IPS-NIHi7 (cell line): Measurements from ENCODE around the gene GIMAP2.
A peak's percentile ranks its signal among the peaks of the same experiment; 100 is the strongest.

Experiments
- DNase-seq: peaks from one replicate; pipeline ENCODE4 v3.0.0; 2012; ENCODE audit warnings: mixed read lengths; ENCODE audit errors: extremely low spot score

GIMAP2 gene

DNA sequence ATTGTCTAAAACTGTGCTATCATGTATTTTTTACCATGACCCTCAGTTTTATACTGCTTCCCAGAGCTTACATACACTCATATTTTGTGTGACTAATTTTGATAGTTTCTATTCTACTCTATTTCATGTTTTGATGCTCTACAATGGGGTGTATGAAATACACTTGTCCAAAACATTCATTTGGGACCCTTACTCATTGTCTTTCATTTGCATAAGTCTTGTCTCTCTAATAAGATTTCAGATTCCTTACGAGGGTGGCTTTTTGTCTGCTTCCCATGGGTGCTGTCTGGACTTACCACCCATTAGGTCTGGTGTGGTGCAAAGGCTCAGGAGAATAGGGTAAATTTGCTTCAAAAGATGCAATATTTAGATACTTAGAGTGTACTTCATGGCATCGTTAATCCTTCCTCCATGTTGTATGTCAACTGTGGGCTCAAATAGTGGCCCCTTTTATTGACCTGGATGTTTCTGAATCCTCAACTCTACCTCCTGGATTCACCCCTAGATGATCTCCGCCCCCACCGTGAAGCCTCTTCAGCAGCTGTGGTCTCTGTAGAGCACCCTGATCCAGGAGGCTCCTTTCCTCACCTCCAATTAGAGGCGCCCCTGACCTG is 48.1 kb downstream of the GIMAP2 start:
- DNase-seq = no peak

DNA sequence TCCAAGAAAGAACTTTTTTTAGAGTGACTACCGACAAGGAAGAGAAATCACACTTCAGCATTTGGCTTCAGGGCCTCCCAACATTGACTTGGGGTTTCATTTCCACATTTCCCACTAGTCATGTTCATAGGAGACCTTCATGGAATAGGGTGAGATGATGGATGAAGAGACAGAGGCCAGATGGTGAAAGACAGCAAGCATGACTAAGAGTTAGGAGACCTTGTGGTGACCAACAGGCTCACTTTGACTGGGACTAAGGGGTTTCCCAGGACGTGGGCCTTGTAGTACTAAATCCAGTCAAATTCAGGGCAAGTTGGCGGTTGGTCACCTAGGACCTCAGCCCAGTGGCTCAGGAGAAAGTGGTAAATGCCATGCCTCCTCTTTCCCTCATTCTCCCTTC is 48.7 kb downstream of the GIMAP2 start:
- DNase-seq = no peak

DNA sequence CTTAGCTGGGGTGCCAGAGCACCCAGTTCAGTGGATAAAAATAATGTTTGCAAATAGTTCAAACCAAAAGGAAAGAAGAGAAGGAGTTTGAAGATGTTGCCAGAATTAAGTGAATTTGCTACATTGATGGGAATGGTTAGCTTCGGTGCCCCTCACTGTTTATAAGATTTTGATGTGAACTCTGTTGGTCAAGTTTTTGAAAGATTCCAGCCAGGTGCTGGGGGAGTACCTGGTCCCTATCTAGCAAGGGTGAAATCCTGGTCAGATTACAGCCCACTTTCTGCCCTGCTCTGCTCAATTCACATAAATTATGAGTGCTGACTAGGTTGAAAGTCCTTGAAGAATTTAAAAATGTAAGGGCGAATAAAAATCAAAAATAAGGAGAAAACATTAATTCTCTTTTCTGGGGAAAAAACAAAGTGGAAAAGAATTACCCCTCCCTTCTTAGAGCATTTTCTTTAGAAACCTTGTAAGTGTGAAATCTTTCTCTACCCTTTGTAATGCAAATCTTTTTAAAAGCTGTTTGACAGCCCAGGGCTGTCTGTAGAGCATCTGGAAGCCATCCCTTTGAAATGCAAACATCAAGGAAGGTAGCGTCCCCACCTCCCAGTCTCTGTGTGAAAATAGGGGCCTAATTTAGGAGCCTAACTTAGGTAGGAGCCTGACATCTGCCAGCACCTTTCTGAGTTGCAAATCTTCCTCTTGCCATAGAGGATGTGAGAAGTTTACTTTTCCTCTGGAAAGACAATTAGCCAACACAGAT is 50.3 kb downstream of the GIMAP2 start:
- DNase-seq = peak; percentile 70

DNA sequence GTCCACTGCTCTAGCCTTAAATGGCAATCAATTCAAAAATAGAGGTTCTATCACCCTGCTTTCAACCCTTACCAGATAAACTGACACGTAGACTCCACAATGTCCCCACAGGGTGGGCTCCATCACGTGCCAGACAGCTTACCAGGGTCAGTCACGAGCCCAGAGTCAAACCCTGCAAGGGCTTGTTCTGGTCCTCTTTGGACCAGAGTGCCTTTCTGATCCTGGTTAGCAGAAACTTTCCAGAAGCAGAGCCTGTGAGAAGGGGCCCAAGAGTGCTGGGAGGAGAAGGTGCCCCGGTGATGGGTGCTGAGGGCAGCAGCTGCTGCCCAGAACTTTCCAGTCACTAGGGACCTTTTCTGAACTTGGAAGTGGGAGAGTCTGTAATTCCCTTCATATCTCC is 51.4 kb downstream of the GIMAP2 start:
- DNase-seq = no peak

DNA sequence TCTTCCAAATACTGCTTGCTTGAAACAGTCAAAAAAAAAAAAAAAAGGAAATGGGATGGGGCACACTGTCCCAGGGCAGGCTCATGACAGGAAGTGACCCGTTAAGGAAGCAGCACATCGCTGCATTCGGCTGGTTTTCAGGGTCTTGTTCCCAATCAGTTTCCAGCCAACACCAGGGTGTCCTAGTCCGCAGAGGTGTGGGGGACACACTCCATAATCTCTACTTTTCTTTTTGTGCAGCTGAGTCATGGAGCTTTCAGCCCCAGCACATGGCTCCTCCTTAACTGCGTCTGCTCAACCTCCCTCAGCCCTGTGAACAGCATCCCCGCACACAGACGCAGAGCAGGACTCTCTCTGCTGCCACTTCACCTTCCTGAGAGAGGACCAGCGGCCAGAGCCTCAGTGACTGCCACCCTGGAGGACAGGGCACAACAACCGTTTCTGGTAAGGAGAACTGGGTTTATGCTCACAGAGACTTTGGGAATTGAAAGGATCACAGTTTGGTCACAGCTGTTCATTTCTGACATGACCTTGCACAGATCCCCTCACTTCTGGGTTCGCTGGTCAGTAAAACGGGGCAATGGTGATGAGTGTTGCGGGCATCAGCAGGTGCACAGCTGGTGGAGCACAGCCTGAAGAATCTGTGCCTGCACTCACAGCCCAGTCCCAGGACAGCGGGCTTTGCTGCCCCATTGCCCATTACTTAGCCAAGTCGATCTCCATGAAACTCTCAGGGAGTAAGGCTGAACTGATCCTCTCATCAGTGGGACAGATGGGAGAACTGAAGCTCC is 52.0 kb downstream of the GIMAP2 start, which contains the start of gene GIMAP5:
TSS of gene GIMAP5 (plus strand) at position 154 of the 791 bp plus-strand sequence. CDS start 3,467 bp downstream, outside the sequence.
- DNase-seq = no peak

DNA sequence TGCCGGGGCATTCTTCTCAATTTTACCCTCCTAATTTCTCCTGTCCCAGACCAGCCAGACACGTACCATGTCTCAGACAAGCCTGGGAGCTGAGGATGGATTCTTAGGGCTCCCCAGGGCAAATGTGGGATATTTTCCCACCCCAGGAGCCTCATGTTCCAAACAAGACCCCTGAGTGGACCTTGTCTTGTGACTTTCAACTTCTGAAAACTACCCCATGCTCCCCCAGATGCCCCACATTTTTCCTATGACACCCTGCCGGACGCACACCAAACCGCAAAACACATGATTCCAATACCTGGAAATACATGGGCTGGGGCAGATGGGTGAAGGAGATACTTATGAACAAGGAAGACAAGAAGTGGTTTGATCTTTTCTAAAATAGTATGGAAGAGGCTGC is 52.6 kb downstream of the GIMAP2 start:
- no peak for DNase-seq

DNA sequence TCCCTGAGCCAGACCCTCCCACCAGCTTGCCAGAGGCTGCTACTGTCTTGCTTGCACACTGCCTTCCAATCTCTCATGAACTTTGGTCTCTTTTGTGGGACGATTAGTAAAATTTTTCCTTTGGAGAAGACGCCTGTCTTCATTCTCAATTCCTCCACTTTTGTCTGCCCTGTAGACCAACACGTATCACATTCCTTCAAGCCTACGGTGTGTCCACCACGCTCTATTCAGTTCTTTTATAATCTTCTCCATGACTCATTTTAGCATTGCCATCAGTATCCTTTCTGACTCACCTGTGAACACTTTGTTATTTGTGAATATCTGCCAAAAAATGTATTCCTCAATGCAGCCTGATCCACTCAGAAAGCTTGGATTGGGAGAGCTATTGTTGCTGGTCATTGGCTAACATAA is 53.1 kb downstream of the GIMAP2 start:
- no peak for DNase-seq

DNA sequence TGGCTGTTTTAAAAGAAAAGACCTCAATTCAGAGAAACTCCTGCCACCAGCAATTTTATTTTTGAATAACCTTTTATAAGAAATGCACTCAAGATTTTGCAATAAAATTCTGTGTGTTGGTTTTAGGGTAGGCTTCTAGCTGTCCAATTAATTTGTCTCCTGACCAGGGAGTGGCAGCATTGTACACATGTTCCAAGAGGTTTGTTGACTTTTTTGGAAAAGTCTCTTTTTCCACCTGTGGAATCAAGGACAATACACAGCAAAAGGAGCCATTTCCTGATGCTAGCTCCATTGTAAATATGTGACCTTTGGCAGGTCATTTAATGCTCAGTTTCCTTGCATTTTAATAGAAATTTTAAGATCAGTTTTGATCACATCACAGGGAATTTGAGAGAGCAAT is 53.5 kb downstream of the GIMAP2 start:
- no peak for DNase-seq

DNA sequence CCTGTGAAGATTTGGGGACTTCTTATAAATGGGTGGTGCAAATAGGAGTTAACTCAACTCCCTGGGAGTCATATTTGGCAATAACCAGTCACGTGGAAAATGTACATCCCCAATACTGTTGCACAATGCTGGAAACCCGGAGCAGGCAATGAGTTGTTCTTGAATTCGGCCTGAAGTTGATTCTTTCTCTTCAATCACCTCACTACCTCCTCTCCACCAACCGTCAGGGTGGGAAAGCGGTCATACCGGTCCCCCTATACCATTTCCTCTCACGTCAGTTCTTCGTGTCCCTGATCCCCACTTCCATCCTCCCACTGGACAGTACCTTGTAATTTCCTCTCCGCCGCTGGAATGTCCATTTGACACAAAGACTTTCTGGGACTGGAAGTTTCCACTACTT is 54.5 kb downstream of the GIMAP2 start:
- DNase-seq = no peak

DNA sequence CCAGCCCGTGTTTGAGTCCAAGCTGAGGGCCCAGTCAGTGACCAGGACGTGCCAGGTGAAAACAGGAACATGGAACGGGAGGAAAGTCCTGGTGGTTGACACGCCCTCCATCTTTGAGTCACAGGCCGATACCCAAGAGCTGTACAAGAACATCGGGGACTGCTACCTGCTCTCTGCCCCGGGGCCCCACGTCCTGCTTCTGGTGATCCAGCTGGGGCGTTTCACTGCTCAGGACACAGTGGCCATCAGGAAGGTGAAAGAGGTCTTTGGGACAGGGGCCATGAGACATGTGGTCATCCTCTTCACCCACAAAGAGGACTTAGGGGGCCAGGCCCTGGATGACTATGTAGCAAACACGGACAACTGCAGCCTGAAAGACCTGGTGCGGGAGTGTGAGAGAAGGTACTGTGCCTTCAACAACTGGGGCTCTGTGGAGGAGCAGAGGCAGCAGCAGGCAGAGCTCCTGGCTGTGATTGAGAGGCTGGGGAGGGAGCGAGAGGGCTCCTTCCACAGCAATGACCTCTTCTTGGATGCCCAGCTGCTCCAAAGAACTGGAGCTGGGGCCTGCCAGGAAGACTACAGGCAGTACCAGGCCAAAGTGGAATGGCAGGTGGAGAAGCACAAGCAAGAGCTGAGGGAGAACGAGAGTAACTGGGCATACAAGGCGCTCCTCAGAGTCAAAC is 56.9 kb downstream of the GIMAP2 start:
- DNase-seq = no peak
